ENCODE results near the gene IL34.

Gene IL34

DNA sequence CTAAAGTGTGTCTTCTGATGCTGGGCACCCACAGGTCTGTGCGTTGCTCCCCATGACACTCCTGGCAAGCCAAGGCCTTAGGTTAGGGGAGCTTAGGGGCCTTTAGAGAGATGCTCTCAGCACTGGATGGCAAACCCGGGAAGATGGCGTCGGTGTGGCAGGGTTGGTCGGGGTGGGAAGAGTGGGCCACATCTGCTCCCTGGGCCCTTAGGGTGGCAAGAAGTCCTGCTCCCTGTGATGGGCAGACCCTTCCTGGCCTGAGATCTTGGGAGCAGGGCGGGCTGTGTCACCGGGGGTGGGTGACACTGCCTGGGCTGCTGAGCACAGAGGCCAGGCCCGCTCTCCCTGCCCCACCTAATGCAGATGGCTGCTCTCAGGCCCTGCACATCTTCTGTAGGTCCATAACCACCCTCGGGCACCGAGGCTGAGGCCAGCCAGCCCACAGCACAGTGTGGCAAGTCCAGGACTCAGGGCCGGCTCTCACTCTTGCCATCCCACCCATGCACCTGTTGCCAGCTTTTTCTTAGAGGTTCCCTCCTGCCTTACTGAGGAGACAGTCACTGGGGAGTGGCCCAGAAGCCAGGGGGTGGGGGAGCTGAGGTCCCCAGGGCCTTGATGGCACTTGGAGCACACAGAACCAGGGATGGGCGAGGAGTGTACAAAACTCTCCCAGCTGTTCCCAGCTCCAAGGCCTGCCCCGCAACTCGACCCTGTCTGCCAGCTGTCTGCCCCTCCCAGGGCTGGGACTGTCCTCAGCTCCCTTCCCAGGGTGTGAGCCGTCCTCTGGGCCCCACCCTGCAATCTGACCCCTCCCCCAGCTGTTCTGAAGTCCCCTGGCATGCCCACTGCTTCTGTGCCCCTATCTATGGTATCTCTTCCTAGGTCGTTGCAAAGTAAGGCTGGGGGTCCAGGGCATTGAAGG is 43.9 kb downstream of the IL34 start:
- DNase-seq (ENCODE audit: low spot score), result no peak
- TF ChIP-seq, protein P1, sequence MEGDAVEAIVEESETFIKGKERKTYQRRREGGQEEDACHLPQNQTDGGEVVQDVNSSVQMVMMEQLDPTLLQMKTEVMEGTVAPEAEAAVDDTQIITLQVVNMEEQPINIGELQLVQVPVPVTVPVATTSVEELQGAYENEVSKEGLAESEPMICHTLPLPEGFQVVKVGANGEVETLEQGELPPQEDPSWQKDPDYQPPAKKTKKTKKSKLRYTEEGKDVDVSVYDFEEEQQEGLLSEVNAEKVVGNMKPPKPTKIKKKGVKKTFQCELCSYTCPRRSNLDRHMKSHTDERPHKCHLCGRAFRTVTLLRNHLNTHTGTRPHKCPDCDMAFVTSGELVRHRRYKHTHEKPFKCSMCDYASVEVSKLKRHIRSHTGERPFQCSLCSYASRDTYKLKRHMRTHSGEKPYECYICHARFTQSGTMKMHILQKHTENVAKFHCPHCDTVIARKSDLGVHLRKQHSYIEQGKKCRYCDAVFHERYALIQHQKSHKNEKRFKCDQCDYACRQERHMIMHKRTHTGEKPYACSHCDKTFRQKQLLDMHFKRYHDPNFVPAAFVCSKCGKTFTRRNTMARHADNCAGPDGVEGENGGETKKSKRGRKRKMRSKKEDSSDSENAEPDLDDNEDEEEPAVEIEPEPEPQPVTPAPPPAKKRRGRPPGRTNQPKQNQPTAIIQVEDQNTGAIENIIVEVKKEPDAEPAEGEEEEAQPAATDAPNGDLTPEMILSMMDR (IDR thresholded peaks at IDR 0.05; ENCODE audit: borderline replicate concordance, control extremely low read depth, extremely low read depth, insufficient read depth, missing control alignments), result no peak
- in situ Hi-C loops (cut with MboI; ENCODE audit: low sequenced_read_pairs, unreplicated experiment), result no loop called here

DNA sequence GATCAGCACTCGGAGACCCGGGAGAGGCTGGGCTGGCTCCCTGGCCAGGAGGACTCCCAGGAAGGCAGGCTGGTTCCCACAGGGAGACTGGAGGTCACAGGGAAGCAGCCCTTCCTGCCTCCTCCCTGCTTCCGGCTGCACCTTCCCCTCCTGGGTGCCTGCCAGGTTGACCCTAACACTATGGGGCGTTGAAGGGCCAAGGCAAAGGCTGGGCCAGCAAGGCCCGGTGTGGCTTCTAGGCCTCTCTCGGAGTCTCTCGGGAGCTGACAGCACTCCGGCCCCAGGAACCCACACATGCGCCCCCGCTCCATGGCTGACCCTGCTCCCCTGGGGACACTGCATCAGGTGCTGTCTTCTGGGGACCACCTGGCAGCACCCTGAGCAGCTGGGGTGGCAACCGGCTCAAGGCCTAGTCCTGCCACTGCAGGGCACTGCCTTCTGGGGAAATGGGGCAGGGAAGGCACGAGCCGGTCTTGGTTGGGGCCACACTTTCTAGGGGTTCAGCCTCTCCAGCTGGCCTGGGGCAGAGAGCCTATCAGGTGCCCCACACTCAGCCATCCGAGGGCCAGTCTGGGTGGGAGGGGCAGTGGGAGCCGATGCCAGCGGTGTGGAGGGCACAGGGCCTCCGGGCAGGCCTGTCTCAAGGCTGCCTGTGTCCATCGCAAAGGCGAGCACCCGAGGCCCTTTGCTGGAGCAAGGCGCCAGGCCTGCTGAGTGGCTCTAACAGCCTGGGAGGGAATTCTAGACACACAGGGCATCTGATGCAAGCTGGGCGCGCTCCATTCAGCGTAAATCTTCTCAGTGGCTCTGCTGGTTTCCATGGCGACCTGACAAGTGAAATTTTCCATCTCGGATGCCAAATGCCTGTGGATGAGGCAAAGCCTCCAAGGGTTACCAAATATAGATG is 45.1 kb downstream of the IL34 start:
- no peak for DNase-seq (ENCODE audit: low spot score)
- TF ChIP-seq, protein P1 (IDR thresholded peaks at IDR 0.05; ENCODE audit: borderline replicate concordance, control extremely low read depth, extremely low read depth, insufficient read depth, missing control alignments), result no peak
- in situ Hi-C loops (cut with MboI; ENCODE audit: low sequenced_read_pairs, unreplicated experiment), result no loop called here

DNA sequence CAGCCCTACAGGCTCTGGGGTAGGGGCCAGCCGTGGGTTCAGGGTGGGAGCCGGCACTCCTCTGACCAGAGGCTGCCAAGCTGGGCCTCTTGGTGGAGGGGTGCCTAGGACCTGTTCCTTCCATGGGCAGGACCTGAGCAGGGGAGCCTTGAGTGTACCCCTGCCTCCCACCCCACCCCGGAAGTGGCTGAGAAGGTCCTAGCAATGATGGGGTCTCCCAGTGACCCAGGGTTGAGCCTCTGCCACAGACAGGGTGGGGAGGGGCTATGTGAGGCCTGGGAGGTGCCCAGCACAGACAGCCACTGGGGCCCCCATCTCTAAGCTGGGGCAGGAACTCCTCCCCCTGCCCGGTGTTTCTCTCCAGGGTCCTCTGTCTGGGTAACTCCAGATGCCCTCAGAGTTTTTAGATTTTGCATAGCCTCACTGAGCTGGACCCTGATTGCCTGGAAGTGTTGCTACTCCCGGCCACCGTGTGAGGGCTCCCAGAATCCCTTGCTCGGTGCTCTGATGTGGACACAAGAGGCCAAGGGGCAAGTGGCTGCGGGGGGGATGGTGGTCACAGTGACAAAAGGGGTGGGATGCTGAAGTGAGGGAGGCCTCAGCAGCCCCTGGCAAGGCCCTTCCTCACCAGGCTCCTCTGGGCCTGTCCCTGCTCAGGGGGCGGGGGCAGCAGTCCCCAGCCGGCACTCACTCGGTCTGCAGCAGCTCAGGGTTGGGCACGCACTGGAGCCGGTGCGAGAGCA is 45.9 kb downstream of the IL34 start:
- in situ Hi-C loops (cut with MboI; ENCODE audit: low sequenced_read_pairs, unreplicated experiment), result no loop called here
- DNase-seq (ENCODE audit: low spot score), result no peak

DNA sequence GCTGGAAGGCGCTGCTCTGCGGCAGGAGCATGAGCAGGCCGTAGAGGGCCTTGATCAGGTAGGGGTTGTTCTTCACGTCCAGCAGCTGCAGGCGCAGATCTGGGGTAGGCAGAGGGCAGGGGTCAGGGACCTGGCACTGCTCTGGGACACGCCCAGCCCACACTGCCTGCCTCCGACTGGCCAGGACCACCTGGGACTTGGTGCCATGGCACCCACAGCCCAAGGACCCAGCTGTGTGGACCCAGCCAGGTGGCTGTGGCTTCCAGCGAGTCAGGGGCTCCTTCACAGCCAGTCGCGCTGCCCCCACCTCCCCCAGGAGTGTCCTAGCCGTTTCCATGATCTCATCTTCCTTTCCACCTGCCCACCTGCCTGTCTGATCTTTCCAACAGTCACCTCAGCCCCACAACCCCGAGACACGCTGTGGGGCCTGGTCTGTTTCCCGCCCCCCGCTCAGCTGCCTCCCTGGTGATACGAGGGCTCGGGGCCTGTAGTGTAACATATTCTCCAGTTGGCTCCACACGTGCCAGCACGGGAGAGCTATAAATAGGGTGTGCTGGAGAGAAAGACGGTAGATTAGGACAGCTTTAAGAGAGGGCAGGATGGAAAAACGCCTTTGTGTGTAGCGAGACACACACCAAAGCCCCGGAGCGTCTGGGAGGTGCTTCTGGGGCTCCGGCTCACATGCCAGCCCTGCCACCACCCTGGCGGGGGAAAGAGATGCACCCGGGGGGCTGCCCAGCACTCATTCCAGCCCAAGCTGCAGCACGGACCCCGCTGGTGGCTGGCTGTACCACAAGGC is 46.7 kb downstream of the IL34 start:
- TF ChIP-seq, protein P1 (IDR thresholded peaks at IDR 0.05; ENCODE audit: borderline replicate concordance, control extremely low read depth, extremely low read depth, insufficient read depth, missing control alignments), result no peak
- in situ Hi-C loops (cut with MboI; ENCODE audit: low sequenced_read_pairs, unreplicated experiment), result no loop called here
- no peak for DNase-seq (ENCODE audit: low spot score)

More for the DNA sequence above, 45.9 kb downstream of the IL34 start:
- TF ChIP-seq, protein P1 (IDR thresholded peaks at IDR 0.05; ENCODE audit: borderline replicate concordance, control extremely low read depth, extremely low read depth, insufficient read depth, missing control alignments), result no peak

DNA sequence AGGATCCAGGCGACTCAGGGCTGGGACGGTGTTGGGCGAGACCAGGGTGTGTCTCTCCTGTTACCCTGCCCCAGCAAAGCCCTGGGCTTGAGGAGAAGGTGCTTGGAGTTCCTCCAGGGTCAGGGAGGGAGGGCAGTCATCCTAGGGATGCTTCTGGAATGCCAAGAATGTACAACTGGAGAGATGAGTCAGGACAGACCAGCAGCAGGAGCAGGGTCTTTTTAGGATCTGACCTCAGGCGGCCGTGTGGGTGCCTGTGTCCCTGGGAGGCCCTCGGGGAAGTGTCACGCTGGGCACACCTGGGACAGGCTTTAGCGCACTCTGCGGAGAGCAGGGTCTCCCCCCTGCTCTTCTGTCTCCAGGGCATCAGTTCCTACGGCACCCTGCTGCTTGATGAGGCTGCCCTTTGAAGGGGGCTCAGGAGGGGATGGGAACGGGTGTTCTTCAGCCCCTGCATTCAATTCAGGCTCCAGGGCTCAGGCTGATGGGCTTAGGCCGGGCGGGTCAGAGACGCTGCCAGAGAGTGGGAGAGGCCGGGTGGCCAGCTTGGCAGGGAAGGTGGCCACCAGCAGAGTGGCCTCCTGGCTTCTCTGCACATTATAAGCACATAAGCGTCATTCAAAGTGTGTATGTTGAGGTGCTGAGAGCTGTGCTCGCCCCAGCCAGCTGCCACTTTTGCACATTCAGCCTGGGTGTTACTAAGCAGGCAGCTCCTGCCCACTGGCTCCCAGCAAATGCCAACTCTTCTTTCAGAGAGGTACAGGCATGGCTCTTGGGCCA is 47.9 kb downstream of the IL34 start:
- TF ChIP-seq, protein P1 (IDR thresholded peaks at IDR 0.05; ENCODE audit: borderline replicate concordance, control extremely low read depth, extremely low read depth, insufficient read depth, missing control alignments), result no peak
- in situ Hi-C loops (cut with MboI; ENCODE audit: low sequenced_read_pairs, unreplicated experiment), result no loop called here
- no peak for DNase-seq (ENCODE audit: low spot score)

All from GM13976 (cell line).